HCT116 (cell line): ENCODE measurements around the gene TBC1D19. TPM values are rescaled to one million over a fixed set of nuclear protein-coding genes. Genes with fewer than 3 reads are reported as not detected.

Experiments
- ATAC-seq: fragments of 200-7000 bp; cut with Tn5 transposase; 2 replicates; pipeline ENCODE4 v1.9.1; 2020; ENCODE audit warnings: mild to moderate bottlenecking, moderate library complexity
- BruUV-seq: library from RNA; stranded (reverse); fragments of 400-500 nt; replicated peaks from 2 replicates; lab custom pipeline; 2021; lab: Mats Ljungman, UMichigan
- CTCF ChIA-PET: fragments of 300-600 bp; sonication (Branson Sonifier 250); formaldehyde crosslinking; loops from one replicate; lab custom pipeline; 2021; ENCODE audit warnings: antibody characterized with exemption; lab: Charles Lee
- POLR2A ChIA-PET: fragments of 300-600, 350-600 bp; sonication (Branson Sonifier 250); formaldehyde crosslinking; loops from one replicate; lab custom pipeline; 2021; ENCODE audit warnings: antibody characterized with exemption; lab: Charles Lee
- RAD21 ChIA-PET, 2 experiments: fragments of 300-600 bp; sonication (Branson Sonifier 250); formaldehyde crosslinking; loops; one replicate each; lab custom pipeline; 2023; ENCODE audit warnings: low total read pairs in 2 of 2; ENCODE audit not compliant: uncharacterized antibody in 2 of 2, unreplicated experiment in 2 of 2, low non-redundant PET in 1 of 2; lab: Charles Lee
- DNase-seq: peaks from one replicate; pipeline ENCODE4 v3.0.0-alpha.2; 2010; ENCODE audit warnings: low read depth, low spot score
- H2AFZ ChIP-seq: fragments of 200-600 bp; shearing (Covaris generic), sonication (generic); 2 replicates; pipeline ENCODE4 v1.6.1; 2017; ENCODE audit warnings: low read depth, mixed run types, mixed read lengths, antibody characterized with exemption, low read length; ENCODE audit not compliant: poor library complexity, severe bottlenecking
- H3K27ac ChIP-seq: 2 replicates; pipeline ENCODE4 v1.5.1; 2012; ENCODE audit warnings: low read depth, low read length
- H3K27me3 ChIP-seq: fragments of 200-600 bp; sonication (generic); 2 replicates; pipeline ENCODE4 v1.6.1; 2016; ENCODE audit warnings: mixed run types, low read length, mixed read lengths; ENCODE audit not compliant: insufficient read depth
- H3K36me3 ChIP-seq, 2 experiments: fragments of 200-500 bp in 1 of 2; fragments of 200-600 bp in 1 of 2; sonication (Bioruptor generic) in 1 of 2; sonication (generic) in 1 of 2; 2 replicates each; pipeline versions ENCODE4 v1.5.1 to v1.6.1; 2014 to 2016; ENCODE audit warnings: low read length in 2 of 2, inconsistent platforms in 1 of 2, mixed read lengths in 1 of 2, mixed run types in 1 of 2; ENCODE audit not compliant: insufficient read depth in 2 of 2, control insufficient read depth in 1 of 2
- H3K4me1 ChIP-seq, 2 experiments: fragments of 200-600 bp in 1 of 2; sonication (generic) in 1 of 2; 2 replicates each; pipeline versions ENCODE4 v1.5.1 to v1.6.1; 2012 to 2017; ENCODE audit warnings: low read length in 2 of 2, inconsistent platforms in 1 of 2, mild to moderate bottlenecking in 1 of 2, mixed read lengths in 1 of 2, mixed run types in 1 of 2, moderate library complexity in 1 of 2; ENCODE audit not compliant: insufficient read depth in 2 of 2, control insufficient read depth in 1 of 2
- H3K4me2 ChIP-seq: fragments of 200-600 bp; sonication (generic); 2 replicates; pipeline ENCODE4 v1.6.1; 2017; ENCODE audit warnings: mixed run types, low read length, mixed read lengths
- H3K4me3 ChIP-seq, 2 experiments: fragments of 200-600 bp in 1 of 2; sonication (generic) in 1 of 2; replicated peaks in 1 of 2; 2 replicates each; pipeline ENCODE4 v1.5.1; 2011 to 2016; ENCODE audit warnings: low read length in 2 of 2, control low read depth in 1 of 2, low read depth in 1 of 2, mild to moderate bottlenecking in 1 of 2, mixed read lengths in 1 of 2, mixed run types in 1 of 2
- H3K79me2 ChIP-seq: fragments of 200-600 bp; sonication (generic); 2 replicates; pipeline ENCODE4 v1.6.1; 2017; ENCODE audit warnings: mild to moderate bottlenecking, mixed run types, low read length, moderate library complexity, mixed read lengths; ENCODE audit not compliant: insufficient read depth
- H3K9ac ChIP-seq: fragments of 200-600 bp; sonication (generic); 2 replicates; pipeline ENCODE4 v1.6.1; 2016; ENCODE audit warnings: low read length, mixed read lengths
- H3K9me2 ChIP-seq: fragments of 200-600 bp; sonication (generic), shearing (Covaris generic); 2 replicates; pipeline ENCODE4 v1.6.1; 2017; ENCODE audit warnings: mixed run types, mild to moderate bottlenecking, moderate library complexity; ENCODE audit not compliant: insufficient read depth
- H3K9me3 ChIP-seq, 2 experiments: fragments of 200-500 bp in 1 of 2; fragments of 200-600 bp in 1 of 2; sonication (Bioruptor generic) in 1 of 2; sonication (generic) in 1 of 2; 2 replicates each; pipeline ENCODE4 v1.6.1; 2014 to 2017; ENCODE audit warnings: low read length in 2 of 2, mixed read lengths in 2 of 2, inconsistent platforms in 1 of 2, low read depth in 1 of 2, mild to moderate bottlenecking in 1 of 2, mixed run types in 1 of 2, moderate library complexity in 1 of 2; ENCODE audit not compliant: control insufficient read depth in 1 of 2, insufficient read depth in 1 of 2
- H4K20me1 ChIP-seq: fragments of 200-600 bp; sonication (generic), shearing (Covaris generic); 2 replicates; pipeline ENCODE4 v1.6.1; 2017; ENCODE audit warnings: mixed run types, mild to moderate bottlenecking, moderate library complexity; ENCODE audit not compliant: insufficient read depth
- CBX3 ChIP-seq: IDR thresholded peaks from 2 replicates; pipeline ENCODE4 v1.6.1; 2012; ENCODE audit warnings: low read depth
- CTCF ChIP-seq, 3 experiments: fragments of 200-600 bp in 1 of 3; sonication (generic) in 1 of 3; IDR thresholded peaks in 2 of 3; conservative IDR thresholded peaks in 1 of 3; 2 replicates each; pipeline ENCODE4 v1.5.1; 2012 to 2017; ENCODE audit warnings: low read depth in 2 of 3, low read length in 2 of 3, antibody characterized with exemption in 1 of 3, borderline replicate concordance in 1 of 3, control low read depth in 1 of 3, mild to moderate bottlenecking in 1 of 3, mixed read lengths in 1 of 3, mixed run types in 1 of 3, moderate library complexity in 1 of 3; ENCODE audit not compliant: insufficient read depth in 1 of 3
- EGR1 ChIP-seq: IDR thresholded peaks from 2 replicates; pipeline ENCODE4 v1.6.1; 2012; ENCODE audit warnings: low read depth
- ELF1 ChIP-seq: IDR thresholded peaks from 2 replicates; pipeline ENCODE4 v1.6.1; 2012; ENCODE audit warnings: low read depth, borderline replicate concordance
- EZH2 ChIP-seq: fragments of 200-600 bp; sonication (generic); IDR thresholded peaks from 2 replicates; pipeline ENCODE4 v1.6.1; 2017; ENCODE audit warnings: antibody characterized with exemption, mixed run types
- EZH2phosphoT487 ChIP-seq: fragments of 200-600 bp; IDR thresholded peaks from 2 replicates; pipeline ENCODE4 v1.6.1; 2018; ENCODE audit warnings: antibody characterized with exemption, borderline replicate concordance
- JUND ChIP-seq: IDR thresholded peaks from 2 replicates; pipeline ENCODE4 v1.6.1; 2012
- MAX ChIP-seq: IDR thresholded peaks from 2 replicates; pipeline ENCODE4 v1.6.1; 2012
- POLR2A ChIP-seq: IDR thresholded peaks from 2 replicates; pipeline ENCODE4 v1.7.0; 2011; ENCODE audit warnings: borderline replicate concordance; ENCODE audit not compliant: insufficient read depth, insufficient read length; ENCODE audit errors: extremely low read depth
- POLR2AphosphoS5 ChIP-seq: IDR thresholded peaks from 2 replicates; pipeline ENCODE4 v1.6.1; 2011; ENCODE audit warnings: mild to moderate bottlenecking, low read depth, low read length, moderate library complexity
- RAD21 ChIP-seq: IDR thresholded peaks from 2 replicates; pipeline ENCODE4 v1.6.1; 2012; ENCODE audit warnings: low read depth, mild to moderate bottlenecking
- SIN3A ChIP-seq: IDR thresholded peaks from 2 replicates; pipeline ENCODE4 v1.6.1; 2012; ENCODE audit warnings: low read depth
- SRF ChIP-seq: IDR thresholded peaks from 2 replicates; pipeline ENCODE4 v1.6.1; 2012; ENCODE audit warnings: low read depth
- TCF7L2 ChIP-seq: IDR thresholded peaks from 2 replicates; pipeline ENCODE4 v1.7.0; 2011; ENCODE audit warnings: borderline replicate concordance, inconsistent platforms; ENCODE audit not compliant: insufficient read depth, insufficient read length; ENCODE audit errors: extremely low read depth
- YY1 ChIP-seq: IDR thresholded peaks from 2 replicates; pipeline ENCODE4 v1.6.1; 2011; ENCODE audit warnings: low read length, low read depth, moderate library complexity, mild to moderate bottlenecking; ENCODE audit not compliant: insufficient replicate concordance; ENCODE audit errors: extremely low read depth
- ZBTB33 ChIP-seq: IDR thresholded peaks from 2 replicates; pipeline ENCODE4 v1.6.1; 2011; ENCODE audit warnings: mild to moderate bottlenecking, low read length, moderate library complexity; ENCODE audit not compliant: insufficient replicate concordance; ENCODE audit errors: extremely low read depth
- ZFX ChIP-seq: fragments of 450-650 bp; IDR thresholded peaks from 2 replicates; pipeline ENCODE4 v1.6.1; 2017
- ZNF274 ChIP-seq: fragments of 200-500 bp; sonication (Bioruptor generic); IDR thresholded peaks from 2 replicates; pipeline ENCODE4 v1.6.1; 2014; ENCODE audit warnings: mild to moderate bottlenecking, low read depth, low read length, inconsistent platforms
- intact Hi-C: fragments of 100-400 bp; cut with micrococcal nuclease; formaldehyde crosslinking; loops from 2 replicates; pipeline ENCODE4 v1.10.0; 2022
- total RNA-seq: library from RNA; stranded (reverse); gene quantifications from one replicate; pipeline ENCODE4 v1.2.1, GENCODE V29; 2021; ENCODE audit not compliant: unreplicated experiment
- TF ChIP-seq, protein P1 (sequence below): IDR thresholded peaks from 2 replicates; pipeline ENCODE4 v1.6.1; 2012
- TF ChIP-seq, protein P2 (sequence below): IDR thresholded peaks from 2 replicates; pipeline ENCODE4 v1.6.1; 2012; ENCODE audit warnings: low read depth

The TBC1D19 gene
- total RNA-seq, 1 experiment from 2014 or later: 25.4 TPM

- Histone ChIP-seq H3K9me3 (no peaks in the 10 kb centered on the region), H3K9ac (no peak overlapping the region), H4K20me1 (no peaks in the 10 kb centered on the region), H3K4me2 (no peak overlapping the region), H3K79me2 (no peaks in the 10 kb centered on the region), H3K9me2 (no peaks in the 10 kb centered on the region), H3K4me1 (peaks cover 9 to 12% of the 10 kb centered on the region in 2 experiments), H2AFZ (no peak overlapping the region), H3K4me3 (no peak overlapping the region), H3K36me3 (no peaks in the 10 kb centered on the region)
- intact Hi-C loops: loop anchor here (10.0 kb wide), 1 partner anchor 273 kb away; no protein-coding TSS in a partner anchor
- ChIA-PET CTCF (no interaction called here), RAD21 (no interaction called here)
- DNase-seq: no peak
- no TSS peak for BruUV-seq
- TF ChIP-seq POLR2A: no peak
- TF ChIP-seq JUND: no peak
- no peak for TF ChIP-seq ZBTB33
- TF ChIP-seq CTCF (IDR thresholded peaks at IDR 0.05 in 2 of 3, conservative IDR thresholded peaks at IDR 0.05 in 1 of 3; ENCODE audit: borderline replicate concordance in 1 of 3, insufficient read depth in 1 of 3, low read depth in 2 of 3, low read length in 2 of 3): no peak
- TF ChIP-seq EGR1: no peak
- no peak for TF ChIP-seq MAX
- no peak for TF ChIP-seq SRF
- TF ChIP-seq, protein P1, sequence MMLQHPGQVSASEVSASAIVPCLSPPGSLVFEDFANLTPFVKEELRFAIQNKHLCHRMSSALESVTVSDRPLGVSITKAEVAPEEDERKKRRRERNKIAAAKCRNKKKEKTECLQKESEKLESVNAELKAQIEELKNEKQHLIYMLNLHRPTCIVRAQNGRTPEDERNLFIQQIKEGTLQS: no peak
- no peak for TF ChIP-seq RAD21
- no peak for TF ChIP-seq SIN3A
- no peak for TF ChIP-seq ZNF274
- no peak for TF ChIP-seq POLR2AphosphoS5
- TF ChIP-seq EZH2phosphoT487: no peak
- no peak for TF ChIP-seq ZFX
- TF ChIP-seq YY1: no peak
- TF ChIP-seq ELF1: no peak
- TF ChIP-seq, protein P2, sequence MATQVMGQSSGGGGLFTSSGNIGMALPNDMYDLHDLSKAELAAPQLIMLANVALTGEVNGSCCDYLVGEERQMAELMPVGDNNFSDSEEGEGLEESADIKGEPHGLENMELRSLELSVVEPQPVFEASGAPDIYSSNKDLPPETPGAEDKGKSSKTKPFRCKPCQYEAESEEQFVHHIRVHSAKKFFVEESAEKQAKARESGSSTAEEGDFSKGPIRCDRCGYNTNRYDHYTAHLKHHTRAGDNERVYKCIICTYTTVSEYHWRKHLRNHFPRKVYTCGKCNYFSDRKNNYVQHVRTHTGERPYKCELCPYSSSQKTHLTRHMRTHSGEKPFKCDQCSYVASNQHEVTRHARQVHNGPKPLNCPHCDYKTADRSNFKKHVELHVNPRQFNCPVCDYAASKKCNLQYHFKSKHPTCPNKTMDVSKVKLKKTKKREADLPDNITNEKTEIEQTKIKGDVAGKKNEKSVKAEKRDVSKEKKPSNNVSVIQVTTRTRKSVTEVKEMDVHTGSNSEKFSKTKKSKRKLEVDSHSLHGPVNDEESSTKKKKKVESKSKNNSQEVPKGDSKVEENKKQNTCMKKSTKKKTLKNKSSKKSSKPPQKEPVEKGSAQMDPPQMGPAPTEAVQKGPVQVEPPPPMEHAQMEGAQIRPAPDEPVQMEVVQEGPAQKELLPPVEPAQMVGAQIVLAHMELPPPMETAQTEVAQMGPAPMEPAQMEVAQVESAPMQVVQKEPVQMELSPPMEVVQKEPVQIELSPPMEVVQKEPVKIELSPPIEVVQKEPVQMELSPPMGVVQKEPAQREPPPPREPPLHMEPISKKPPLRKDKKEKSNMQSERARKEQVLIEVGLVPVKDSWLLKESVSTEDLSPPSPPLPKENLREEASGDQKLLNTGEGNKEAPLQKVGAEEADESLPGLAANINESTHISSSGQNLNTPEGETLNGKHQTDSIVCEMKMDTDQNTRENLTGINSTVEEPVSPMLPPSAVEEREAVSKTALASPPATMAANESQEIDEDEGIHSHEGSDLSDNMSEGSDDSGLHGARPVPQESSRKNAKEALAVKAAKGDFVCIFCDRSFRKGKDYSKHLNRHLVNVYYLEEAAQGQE: no peak
- no peak for TF ChIP-seq CBX3
- no peak for TF ChIP-seq EZH2
- TF ChIP-seq TCF7L2: no peak
- TF ChIP-seq, all 23 proteins: peak for 0
- ATAC-seq: no peak
- Histone ChIP-seq H3K27ac (no peak overlapping the region), H3K27me3 (no peaks in the 10 kb centered on the region)
- POLR2A ChIA-PET: no interaction called here
Measured at GRCh38 chr4:26731351-26732035, 147.6 kb downstream of the TBC1D19 start.
